ENCODE results near the gene EYS.

Gene EYS

GRCh38 chr6:64547594-64548268 lies 1159.3 kb downstream of the EYS start:
- Histone ChIP-seq H3K4me1 (ENCODE audit: insufficient read depth, low read length, poor library complexity, severe bottlenecking) (no peaks in the 10 kb centered on the region), H3K79me2 (ENCODE audit: insufficient read depth, low read length) (no peaks in the 10 kb centered on the region), H3K36me3 (ENCODE audit: insufficient read depth, low read length) (no peaks in the 10 kb centered on the region), H3K4me2 (ENCODE audit: low read depth, low read length, poor library complexity, severe bottlenecking) (no peak overlapping the region), H3F3A (ENCODE audit: low read depth) (no peaks in the 10 kb centered on the region), H3K9me3 (ENCODE audit: insufficient read depth, low read depth, low read length) (no peaks in the 10 kb centered on the region), H3K9me2 (replicated peaks; ENCODE audit: low read depth, low read length) (no peaks in the 10 kb centered on the region), H3K4me3 (ENCODE audit: low read length, poor library complexity, severe bottlenecking) (no peak overlapping the region), H4K20me1 (ENCODE audit: insufficient read depth, low read length, poor library complexity, severe bottlenecking) (no peaks in the 10 kb centered on the region), H3K27me3 (ENCODE audit: insufficient read depth, low read length, poor library complexity, severe bottlenecking) (no peaks in the 10 kb centered on the region), H3K9ac (ENCODE audit: low read depth, low read length, poor library complexity, severe bottlenecking) (no peak overlapping the region), H2AFZ (ENCODE audit: low read length) (no peak overlapping the region)
- TF ChIP-seq EZH2phosphoT487 (IDR thresholded peaks at IDR 0.05; ENCODE audit: borderline replicate concordance), result no peak
- no peak for TF ChIP-seq CTCF (conservative IDR thresholded peaks at IDR 0.05; ENCODE audit: low read length)

GRCh38 chr6:64539917-64540316 lies 1167.1 kb downstream of the EYS start:
- Histone ChIP-seq H3K9ac (ENCODE audit: low read depth, low read length, poor library complexity, severe bottlenecking) (no peak overlapping the region), H2AFZ (ENCODE audit: low read length) (no peak overlapping the region), H3K9me3 (ENCODE audit: insufficient read depth, low read depth, low read length) (no peaks in the 10 kb centered on the region), H3F3A (ENCODE audit: low read depth) (no peaks in the 10 kb centered on the region), H3K4me3 (ENCODE audit: low read length, poor library complexity, severe bottlenecking) (no peak overlapping the region), H3K4me1 (ENCODE audit: insufficient read depth, low read length, poor library complexity, severe bottlenecking) (no peaks in the 10 kb centered on the region), H3K4me2 (ENCODE audit: low read depth, low read length, poor library complexity, severe bottlenecking) (no peak overlapping the region), H3K36me3 (ENCODE audit: insufficient read depth, low read length) (no peaks in the 10 kb centered on the region), H3K79me2 (ENCODE audit: insufficient read depth, low read length) (no peaks in the 10 kb centered on the region), H3K9me2 (replicated peaks; ENCODE audit: low read depth, low read length) (no peaks in the 10 kb centered on the region), H3K27me3 (ENCODE audit: insufficient read depth, low read length, poor library complexity, severe bottlenecking) (no peaks in the 10 kb centered on the region), H4K20me1 (ENCODE audit: insufficient read depth, low read length, poor library complexity, severe bottlenecking) (no peaks in the 10 kb centered on the region)
- TF ChIP-seq CTCF (conservative IDR thresholded peaks at IDR 0.05; ENCODE audit: low read length) (no peak), EZH2phosphoT487 (IDR thresholded peaks at IDR 0.05; ENCODE audit: borderline replicate concordance) (no peak)

- H3K36me3 ChIP-seq (ENCODE audit: insufficient read depth, low read length), result no peaks in the 10 kb centered on the region
Measured at GRCh38 chr6:64538722-64539121, 1168.3 kb downstream of the EYS start.

More at GRCh38 chr6:64538722-64539121, 1168.3 kb downstream of the EYS start:
- Histone ChIP-seq H3K27me3 (ENCODE audit: insufficient read depth, low read length, poor library complexity, severe bottlenecking) (no peaks in the 10 kb centered on the region), H4K20me1 (ENCODE audit: insufficient read depth, low read length, poor library complexity, severe bottlenecking) (no peaks in the 10 kb centered on the region), H3K9me3 (ENCODE audit: insufficient read depth, low read depth, low read length) (no peaks in the 10 kb centered on the region), H3K4me1 (ENCODE audit: insufficient read depth, low read length, poor library complexity, severe bottlenecking) (no peaks in the 10 kb centered on the region), H3K4me3 (ENCODE audit: low read length, poor library complexity, severe bottlenecking) (no peak overlapping the region), H3K9ac (ENCODE audit: low read depth, low read length, poor library complexity, severe bottlenecking) (no peak overlapping the region), H3K9me2 (replicated peaks; ENCODE audit: low read depth, low read length) (no peaks in the 10 kb centered on the region), H2AFZ (ENCODE audit: low read length) (no peak overlapping the region), H3F3A (ENCODE audit: low read depth) (no peaks in the 10 kb centered on the region), H3K79me2 (ENCODE audit: insufficient read depth, low read length) (no peaks in the 10 kb centered on the region), H3K4me2 (ENCODE audit: low read depth, low read length, poor library complexity, severe bottlenecking) (no peak overlapping the region)
- TF ChIP-seq CTCF (conservative IDR thresholded peaks at IDR 0.05; ENCODE audit: low read length) (no peak), EZH2phosphoT487 (IDR thresholded peaks at IDR 0.05; ENCODE audit: borderline replicate concordance) (no peak)

Measured in Loucy (cell line).